ENCODE results near the gene TUBB2B.
A peak's percentile ranks its signal among the peaks of the same experiment; 100 is the strongest.

Gene TUBB2B

GRCh38 chr6:3221578-3221977, 5.9 kb downstream of the TUBB2B start:
- Histone ChIP-seq H3K27me3 (ENCODE audit: control insufficient read depth, insufficient read depth, low read length) (no peaks in the 10 kb centered on the region), H3K36me3 (ENCODE audit: control insufficient read depth, insufficient read depth, low read length) (peaks cover 29% of the 10 kb centered on the region), H3K27ac (ENCODE audit: low read depth, low read length) (no peak overlapping the region), H3K9ac (ENCODE audit: low read length) (no peak overlapping the region), H3K4me1 (ENCODE audit: control insufficient read depth, insufficient read depth, low read length) (peaks cover 20% of the 10 kb centered on the region), H3K4me3 (ENCODE audit: low read depth, low read length) (no peak overlapping the region), H3K9me3 (ENCODE audit: control insufficient read depth, insufficient read depth, low read depth, low read length) (no peaks in the 10 kb centered on the region)

- no peak overlapping the region for H3K27ac ChIP-seq (ENCODE audit: low read depth, low read length)
- peaks cover 10% of the 10 kb centered on the region for H3K4me1 ChIP-seq (ENCODE audit: control insufficient read depth, insufficient read depth, low read length)
- no peak overlapping the region for H3K4me3 ChIP-seq (ENCODE audit: low read depth, low read length)
- no peak overlapping the region for H3K9ac ChIP-seq (ENCODE audit: low read length)
- no peaks in the 10 kb centered on the region for H3K9me3 ChIP-seq (ENCODE audit: control insufficient read depth, insufficient read depth, low read depth, low read length)
- peaks cover 20% of the 10 kb centered on the region for H3K36me3 ChIP-seq (ENCODE audit: control insufficient read depth, insufficient read depth, low read length)
- no peaks in the 10 kb centered on the region for H3K27me3 ChIP-seq (ENCODE audit: control insufficient read depth, insufficient read depth, low read length)
Observed at GRCh38 chr6:3220366-3220765, 7.1 kb downstream of the TUBB2B start.

GRCh38 chr6:3218266-3218665, 9.2 kb downstream of the TUBB2B start:
- Histone ChIP-seq H3K36me3 (ENCODE audit: control insufficient read depth, insufficient read depth, low read length) (peaks cover 7% of the 10 kb centered on the region; the same call in 1 of the 2 replicates), H3K4me1 (ENCODE audit: control insufficient read depth, insufficient read depth, low read length) (peaks cover 10% of the 10 kb centered on the region), H3K27me3 (ENCODE audit: control insufficient read depth, insufficient read depth, low read length) (no peaks in the 10 kb centered on the region), H3K27ac (ENCODE audit: low read depth, low read length) (no peak overlapping the region), H3K9ac (ENCODE audit: low read length) (no peak overlapping the region), H3K9me3 (ENCODE audit: control insufficient read depth, insufficient read depth, low read depth, low read length) (no peaks in the 10 kb centered on the region), H3K4me3 (ENCODE audit: low read depth, low read length) (no peak overlapping the region)

GRCh38 chr6:3217286-3217685, 10.2 kb downstream of the TUBB2B start:
- no peaks in the 10 kb centered on the region for H3K27me3 ChIP-seq (ENCODE audit: control insufficient read depth, insufficient read depth, low read length)

GRCh38 chr6:3214898-3215297, 12.6 kb downstream of the TUBB2B start:
- no peak overlapping the region for H3K4me3 ChIP-seq (ENCODE audit: low read depth, low read length)
- no peaks in the 10 kb centered on the region for H3K27me3 ChIP-seq (ENCODE audit: control insufficient read depth, insufficient read depth, low read length)
- no peak overlapping the region for H3K9ac ChIP-seq (ENCODE audit: low read length)
- no peaks in the 10 kb centered on the region for H3K9me3 ChIP-seq (ENCODE audit: control insufficient read depth, insufficient read depth, low read depth, low read length)
- peaks cover 2% of the 10 kb centered on the region; the same call in 1 of the 2 replicates for H3K36me3 ChIP-seq (ENCODE audit: control insufficient read depth, insufficient read depth, low read length)
- H3K4me1 ChIP-seq (ENCODE audit: control insufficient read depth, insufficient read depth, low read length), result peaks cover 12% of the 10 kb centered on the region
- no peak overlapping the region for H3K27ac ChIP-seq (ENCODE audit: low read depth, low read length)

More at GRCh38 chr6:3217286-3217685, 10.2 kb downstream of the TUBB2B start:
- H3K4me1 ChIP-seq (ENCODE audit: control insufficient read depth, insufficient read depth, low read length), result peaks cover 12% of the 10 kb centered on the region
- no peak overlapping the region for H3K27ac ChIP-seq (ENCODE audit: low read depth, low read length)
- peaks cover 7% of the 10 kb centered on the region; the same call in 1 of the 2 replicates for H3K36me3 ChIP-seq (ENCODE audit: control insufficient read depth, insufficient read depth, low read length)
- no peak overlapping the region for H3K9ac ChIP-seq (ENCODE audit: low read length)
- H3K4me3 ChIP-seq (ENCODE audit: low read depth, low read length), result no peak overlapping the region
- no peaks in the 10 kb centered on the region for H3K9me3 ChIP-seq (ENCODE audit: control insufficient read depth, insufficient read depth, low read depth, low read length)

- Histone ChIP-seq H3K27ac (ENCODE audit: low read depth, low read length) (no peak overlapping the region), H3K9ac (ENCODE audit: low read length) (no peak overlapping the region), H3K4me3 (ENCODE audit: low read depth, low read length) (no peak overlapping the region), H3K36me3 (ENCODE audit: control insufficient read depth, insufficient read depth, low read length) (peaks cover 2% of the 10 kb centered on the region; the same call in 1 of the 2 replicates), H3K9me3 (ENCODE audit: control insufficient read depth, insufficient read depth, low read depth, low read length) (no peaks in the 10 kb centered on the region), H3K4me1 (ENCODE audit: control insufficient read depth, insufficient read depth, low read length) (peaks cover 26% of the 10 kb centered on the region), H3K27me3 (ENCODE audit: control insufficient read depth, insufficient read depth, low read length) (no peaks in the 10 kb centered on the region)
Observed at GRCh38 chr6:3213334-3213695, 14.1 kb downstream of the TUBB2B start.

- Histone ChIP-seq H3K4me1 (ENCODE audit: control insufficient read depth, insufficient read depth, low read length) (peaks cover 33% of the 10 kb centered on the region), H3K9me3 (ENCODE audit: control insufficient read depth, insufficient read depth, low read depth, low read length) (no peaks in the 10 kb centered on the region), H3K4me3 (ENCODE audit: low read depth, low read length) (no peak overlapping the region), H3K27me3 (ENCODE audit: control insufficient read depth, insufficient read depth, low read length) (no peaks in the 10 kb centered on the region), H3K36me3 (ENCODE audit: control insufficient read depth, insufficient read depth, low read length) (no peaks in the 10 kb centered on the region), H3K9ac (ENCODE audit: low read length) (no peak overlapping the region), H3K27ac (ENCODE audit: low read depth, low read length) (no peak overlapping the region)
Observed at GRCh38 chr6:3212261-3212660, 15.2 kb downstream of the TUBB2B start.

- peaks cover 35% of the 10 kb centered on the region for H3K4me1 ChIP-seq (ENCODE audit: control insufficient read depth, insufficient read depth, low read length)
- no peak overlapping the region for H3K27ac ChIP-seq (ENCODE audit: low read depth, low read length)
- no peaks in the 10 kb centered on the region for H3K9me3 ChIP-seq (ENCODE audit: control insufficient read depth, insufficient read depth, low read depth, low read length)
- no peak overlapping the region for H3K9ac ChIP-seq (ENCODE audit: low read length)
- no peak overlapping the region for H3K4me3 ChIP-seq (ENCODE audit: low read depth, low read length)
- no peaks in the 10 kb centered on the region for H3K36me3 ChIP-seq (ENCODE audit: control insufficient read depth, insufficient read depth, low read length)
- H3K27me3 ChIP-seq (ENCODE audit: control insufficient read depth, insufficient read depth, low read length), result no peaks in the 10 kb centered on the region
Observed at GRCh38 chr6:3211681-3212080, 15.8 kb downstream of the TUBB2B start.

- Histone ChIP-seq H3K27me3 (ENCODE audit: control insufficient read depth, insufficient read depth, low read length) (no peaks in the 10 kb centered on the region), H3K36me3 (ENCODE audit: control insufficient read depth, insufficient read depth, low read length) (no peaks in the 10 kb centered on the region), H3K9ac (ENCODE audit: low read length) (no peak overlapping the region), H3K27ac (ENCODE audit: low read depth, low read length) (no peak overlapping the region), H3K9me3 (ENCODE audit: control insufficient read depth, insufficient read depth, low read depth, low read length) (no peaks in the 10 kb centered on the region), H3K4me3 (ENCODE audit: low read depth, low read length) (no peak overlapping the region), H3K4me1 (ENCODE audit: control insufficient read depth, insufficient read depth, low read length) (peaks cover 42% of the 10 kb centered on the region)
Observed at GRCh38 chr6:3210024-3210610, 17.3 kb downstream of the TUBB2B start.

GRCh38 chr6:3209114-3210023, 18.1 kb downstream of the TUBB2B start:
- H3K27ac ChIP-seq (ENCODE audit: low read depth, low read length), result peak overlapping the region; percentile 43; the same call in 1 of the 2 replicates
- H3K9ac ChIP-seq (ENCODE audit: low read length), result peak overlapping the region; percentile 31
- H3K4me3 ChIP-seq (ENCODE audit: low read depth, low read length), result peak overlapping the region; percentile 15; the same call in 1 of the 2 replicates

GRCh38 chr6:3208775-3209113, 18.7 kb downstream of the TUBB2B start:
- peak overlapping the region; percentile 31 for H3K9ac ChIP-seq (ENCODE audit: low read length)
- H3K27ac ChIP-seq (ENCODE audit: low read depth, low read length), result 0 out of 2 replicates have a peak overlapping the region, but pooled peaks have one; percentile 4
- H3K27me3 ChIP-seq (ENCODE audit: control insufficient read depth, insufficient read depth, low read length), result no peaks in the 10 kb centered on the region
- peak overlapping the region; percentile 15; the same call in 1 of the 2 replicates for H3K4me3 ChIP-seq (ENCODE audit: low read depth, low read length)
- no peaks in the 10 kb centered on the region for H3K36me3 ChIP-seq (ENCODE audit: control insufficient read depth, insufficient read depth, low read length)
- peaks cover 42% of the 10 kb centered on the region for H3K4me1 ChIP-seq (ENCODE audit: control insufficient read depth, insufficient read depth, low read length)
- no peaks in the 10 kb centered on the region for H3K9me3 ChIP-seq (ENCODE audit: control insufficient read depth, insufficient read depth, low read depth, low read length)

More at GRCh38 chr6:3209114-3210023, 18.1 kb downstream of the TUBB2B start:
- Histone ChIP-seq H3K4me1 (ENCODE audit: control insufficient read depth, insufficient read depth, low read length) (peaks cover 42% of the 10 kb centered on the region), H3K9me3 (ENCODE audit: control insufficient read depth, insufficient read depth, low read depth, low read length) (no peaks in the 10 kb centered on the region), H3K36me3 (ENCODE audit: control insufficient read depth, insufficient read depth, low read length) (no peaks in the 10 kb centered on the region), H3K27me3 (ENCODE audit: control insufficient read depth, insufficient read depth, low read length) (no peaks in the 10 kb centered on the region)
